Stomach smooth muscle (tissue), 2 donors: ENCODE measurements around the gene MGAT4A.

Experiments used
- H3K27ac ChIP-seq: one replicate; pipeline ENCODE4 v1.7.0; 2013; ENCODE audit warnings: mild to moderate bottlenecking, low read length, inconsistent platforms
- H3K27me3 ChIP-seq, 2 donors: one replicate each; pipeline ENCODE4 v1.7.0; 2013; ENCODE audit warnings: low read length in 2 of 2; ENCODE audit not compliant: insufficient read depth in 2 of 2, control insufficient read depth in 1 of 2
- H3K36me3 ChIP-seq, 2 donors: one replicate each; pipeline ENCODE4 v1.7.0; 2013; ENCODE audit warnings: low read length in 2 of 2; ENCODE audit not compliant: control insufficient read depth in 2 of 2, insufficient read depth in 2 of 2
- H3K4me1 ChIP-seq: one replicate; pipeline ENCODE4 v1.7.0; 2013; ENCODE audit warnings: low read length; ENCODE audit not compliant: control insufficient read depth, insufficient read depth
- H3K4me3 ChIP-seq, 2 donors: one replicate each; pipeline ENCODE4 v1.7.0; 2013; ENCODE audit warnings: low read length in 2 of 2
- H3K9ac ChIP-seq, 2 donors: one replicate each; pipeline ENCODE4 v1.7.0; 2013; ENCODE audit warnings: low read length in 2 of 2, mild to moderate bottlenecking in 1 of 2
- H3K9me3 ChIP-seq, 2 donors: one replicate each; pipeline ENCODE4 v1.7.0; 2013; ENCODE audit warnings: low read length in 2 of 2; ENCODE audit not compliant: control insufficient read depth in 2 of 2
- donor health status: healthy.
- donor health status: Pancreatic carcinoma.

MGAT4A gene

DNA sequence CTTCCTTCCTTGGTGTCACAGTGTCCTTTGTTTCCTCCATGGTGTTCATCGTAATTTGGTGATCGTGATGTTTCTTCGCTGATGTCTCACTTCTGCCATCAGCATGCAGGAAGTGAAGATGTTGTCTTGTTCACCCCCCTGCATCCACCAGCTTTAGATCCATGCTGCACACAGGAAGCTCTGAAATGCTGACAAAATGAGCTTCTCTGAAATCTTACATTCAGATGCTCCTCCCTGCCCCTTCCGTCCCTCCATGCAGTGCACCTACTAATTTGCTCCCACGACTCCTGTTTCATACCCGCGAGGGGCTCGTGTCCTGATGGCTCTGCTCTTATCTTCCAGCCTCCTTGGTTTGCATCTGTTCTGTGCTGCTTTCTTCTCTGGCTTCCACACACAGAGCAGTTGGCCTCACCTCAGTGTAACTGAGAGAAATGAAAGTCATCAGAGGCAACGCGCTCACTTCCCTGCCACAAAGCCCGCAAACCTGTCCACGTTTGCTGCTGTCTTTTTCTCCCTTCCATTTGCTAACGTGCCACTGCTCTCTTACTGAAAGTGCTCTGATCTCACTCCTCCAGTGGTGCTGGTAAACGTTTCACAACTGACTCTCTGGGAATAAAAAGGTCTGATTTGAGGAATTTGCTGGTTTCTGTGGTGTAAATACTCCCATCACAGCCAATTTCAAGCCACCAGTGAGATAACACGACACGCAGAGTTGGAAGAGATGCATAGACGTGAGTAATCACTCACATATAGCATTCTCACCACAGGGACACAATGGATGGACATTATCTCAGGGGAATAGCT lies 41.0 kb upstream of the MGAT4A start:
- H3K9me3 ChIP-seq, result no peaks in the 10 kb centered on the region
- H3K27me3 ChIP-seq, result no peaks in the 10 kb centered on the region
- peaks cover 12% of the 10 kb centered on the region for H3K4me1 ChIP-seq
- H3K4me3 ChIP-seq, result peak overlapping the region in 1 of 2 donors; percentile 22
- H3K27ac ChIP-seq, result no peak overlapping the region
- H3K36me3 ChIP-seq, result no peaks in the 10 kb centered on the region
- no peak overlapping the region for H3K9ac ChIP-seq

DNA sequence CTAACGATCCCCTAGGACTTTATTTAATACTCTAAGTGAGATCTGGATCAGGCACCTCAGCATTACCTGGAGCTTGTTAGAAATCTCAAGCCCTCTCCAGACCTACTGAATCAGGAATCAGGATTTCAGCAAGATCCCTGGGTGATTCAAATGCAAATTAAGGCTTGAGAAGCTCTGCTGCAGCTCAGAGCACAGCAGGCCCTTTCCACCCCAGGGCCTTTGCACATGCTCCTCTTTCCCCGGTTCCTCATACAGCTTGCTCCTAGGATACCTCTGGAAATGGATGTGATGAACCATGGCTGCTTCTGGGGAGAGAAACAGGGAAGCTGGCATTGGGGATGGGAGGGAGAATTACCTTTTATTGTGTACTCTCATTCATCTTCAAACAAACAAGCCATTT lies 40.3 kb upstream of the MGAT4A start:
- Histone ChIP-seq H3K9ac (no peak overlapping the region), H3K27ac (no peak overlapping the region), H3K4me3 (no peak overlapping the region)

DNA sequence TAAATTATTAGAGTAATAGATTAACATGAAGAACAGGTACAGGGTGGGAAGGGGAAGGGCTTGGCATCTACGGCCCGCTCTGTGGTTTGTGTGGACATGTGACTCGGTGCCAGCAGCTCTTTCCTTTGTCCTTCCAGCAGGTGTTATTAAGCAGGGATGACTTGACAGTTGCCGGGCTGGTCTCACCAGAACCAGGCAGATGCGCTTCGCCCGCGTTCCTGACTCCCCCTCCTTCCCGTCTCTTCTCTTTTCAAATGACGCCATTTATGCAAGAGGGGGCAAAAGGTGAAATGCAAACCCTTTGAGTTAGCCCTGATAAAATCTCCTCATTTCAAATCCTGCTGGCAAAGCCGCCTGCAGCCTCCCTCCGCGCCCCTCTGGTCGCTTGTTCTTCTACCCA lies 38.9 kb upstream of the MGAT4A start:
- H3K27me3 ChIP-seq, result no peaks in the 10 kb centered on the region
- no peaks in the 10 kb centered on the region for H3K9me3 ChIP-seq
- H3K4me1 ChIP-seq, result peaks cover 5% of the 10 kb centered on the region
- H3K36me3 ChIP-seq, result no peaks in the 10 kb centered on the region
- H3K9ac ChIP-seq, result no peak overlapping the region
- H3K4me3 ChIP-seq, result peak overlapping the region in 1 of 2 donors; percentile 28
- no peak overlapping the region for H3K27ac ChIP-seq

More for the DNA sequence above, 40.3 kb upstream of the MGAT4A start:
- Histone ChIP-seq H3K36me3 (no peaks in the 10 kb centered on the region), H3K27me3 (no peaks in the 10 kb centered on the region), H3K4me1 (peaks cover 12% of the 10 kb centered on the region), H3K9me3 (no peaks in the 10 kb centered on the region)

DNA sequence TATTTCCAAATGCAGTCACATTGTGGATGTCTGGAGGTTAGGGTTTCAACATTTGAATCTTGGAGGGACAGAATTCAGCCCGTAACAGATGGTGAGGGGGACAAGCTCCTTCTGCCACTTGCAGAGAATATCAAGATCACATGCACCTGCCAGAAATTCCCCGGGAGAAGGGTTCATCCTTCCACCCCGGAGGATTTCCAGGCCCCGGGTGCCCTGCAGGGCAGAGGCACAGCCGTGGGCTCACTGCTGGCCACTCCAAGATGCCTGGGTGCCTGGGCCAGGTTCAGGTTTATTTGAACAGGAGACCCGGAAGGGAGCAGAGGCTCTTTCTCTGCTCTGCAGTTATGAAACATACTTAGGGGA lies 38.2 kb upstream of the MGAT4A start:
- Histone ChIP-seq H3K4me1 (peaks cover 5% of the 10 kb centered on the region), H3K27ac (no peak overlapping the region), H3K9ac (no peak overlapping the region), H3K9me3 (no peaks in the 10 kb centered on the region), H3K27me3 (no peaks in the 10 kb centered on the region), H3K36me3 (no peaks in the 10 kb centered on the region), H3K4me3 (no peak overlapping the region)

DNA sequence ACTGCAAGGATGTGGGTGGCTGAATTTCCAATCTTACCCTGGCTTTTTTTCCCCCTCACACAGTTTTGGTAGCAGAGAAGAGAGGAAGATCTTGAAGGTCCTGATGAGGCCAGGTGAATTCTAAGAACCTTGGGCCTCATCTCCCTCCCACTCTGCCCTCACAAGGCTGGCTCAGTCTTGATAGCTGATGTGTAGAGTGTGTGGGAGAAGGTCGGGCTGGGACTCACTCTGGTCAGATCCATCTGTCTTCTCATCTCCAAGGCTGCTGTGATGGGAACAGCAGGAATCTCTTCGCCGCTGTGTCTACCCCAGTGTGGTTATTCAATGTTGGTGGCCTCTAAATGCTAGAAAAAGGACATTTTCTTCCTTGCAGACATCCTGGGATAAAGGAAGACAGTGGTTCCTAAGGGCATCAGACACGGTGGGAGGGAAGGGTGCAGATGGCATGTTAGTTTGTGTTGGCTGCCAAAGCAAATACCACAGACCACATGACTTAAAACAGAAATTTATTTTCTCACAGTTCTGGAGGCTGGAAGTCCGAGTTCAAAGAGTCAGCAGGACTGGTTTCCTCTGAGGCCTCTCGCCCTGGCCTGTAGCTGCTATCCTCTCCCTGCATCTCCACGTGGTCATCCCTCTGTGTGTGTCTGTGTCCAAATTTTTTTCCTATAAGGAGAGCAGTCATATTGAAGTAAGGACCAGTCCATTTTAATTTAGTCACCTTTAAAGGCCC lies 37.6 kb upstream of the MGAT4A start:
- H3K4me1 ChIP-seq, result peaks cover 5% of the 10 kb centered on the region
- H3K4me3 ChIP-seq, result no peak overlapping the region
- no peak overlapping the region for H3K27ac ChIP-seq
- no peaks in the 10 kb centered on the region for H3K9me3 ChIP-seq
- no peaks in the 10 kb centered on the region for H3K27me3 ChIP-seq
- H3K36me3 ChIP-seq, result no peaks in the 10 kb centered on the region
- H3K9ac ChIP-seq, result no peak overlapping the region

DNA sequence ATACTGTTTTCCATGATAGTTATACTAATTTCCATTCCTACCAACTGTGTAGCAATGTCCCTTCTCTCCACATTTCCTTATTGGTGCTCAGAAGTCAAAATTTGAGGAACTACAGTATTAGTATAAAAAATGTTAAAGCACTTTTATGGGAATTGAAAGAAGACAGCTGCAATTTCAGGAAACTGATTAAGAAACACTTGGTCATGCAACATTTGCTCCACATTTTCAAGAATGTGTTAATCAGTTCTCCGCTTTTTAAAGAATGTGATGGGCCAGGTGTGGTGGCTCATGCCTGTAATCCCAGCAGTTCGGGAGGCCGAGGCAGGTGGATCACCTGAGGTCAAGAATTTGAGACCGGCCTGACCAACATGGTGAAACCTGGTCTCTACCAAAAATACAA lies 33.6 kb upstream of the MGAT4A start:
- Histone ChIP-seq H3K9ac (no peak overlapping the region), H3K4me3 (no peak overlapping the region), H3K27me3 (no peaks in the 10 kb centered on the region), H3K36me3 (no peaks in the 10 kb centered on the region), H3K9me3 (no peaks in the 10 kb centered on the region), H3K4me1 (peaks cover 3% of the 10 kb centered on the region), H3K27ac (no peak overlapping the region)

DNA sequence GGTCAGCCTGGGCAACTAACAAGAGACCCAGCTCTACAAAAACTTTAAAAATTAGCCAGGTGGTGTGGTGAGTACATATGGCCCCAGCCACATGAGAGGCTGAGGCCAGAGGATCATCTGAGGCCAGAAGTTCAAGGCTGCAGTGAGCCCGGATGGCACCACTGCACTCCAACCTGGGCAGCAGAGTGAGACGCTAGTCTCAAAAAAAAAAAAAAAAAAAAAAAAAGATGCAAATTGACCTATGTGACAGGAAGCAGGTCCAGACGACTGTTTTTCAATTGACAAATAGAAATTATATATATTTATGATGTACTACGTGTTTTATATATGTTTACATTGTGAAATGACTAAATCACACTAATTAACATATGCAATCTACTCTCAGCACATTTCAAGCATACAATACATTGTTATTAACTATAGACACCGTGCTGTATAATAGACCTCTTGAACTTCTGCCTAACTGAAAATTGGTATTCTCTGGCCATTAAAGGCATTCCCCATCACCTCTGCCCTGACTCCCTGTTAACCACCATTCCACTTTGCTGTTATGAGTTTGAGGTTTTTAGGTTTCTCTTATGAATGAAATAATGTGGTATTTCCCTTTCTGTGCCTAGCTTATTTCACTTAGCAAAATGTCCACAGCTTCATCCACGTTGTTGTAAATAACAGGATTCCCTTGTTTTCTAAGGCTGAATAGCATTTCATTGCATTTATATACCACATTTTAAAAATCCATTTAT lies 32.4 kb upstream of the MGAT4A start:
- Histone ChIP-seq H3K27me3 (no peaks in the 10 kb centered on the region), H3K27ac (no peak overlapping the region), H3K9me3 (no peaks in the 10 kb centered on the region), H3K4me1 (no peaks in the 10 kb centered on the region), H3K4me3 (no peak overlapping the region), H3K9ac (no peak overlapping the region), H3K36me3 (no peaks in the 10 kb centered on the region)

DNA sequence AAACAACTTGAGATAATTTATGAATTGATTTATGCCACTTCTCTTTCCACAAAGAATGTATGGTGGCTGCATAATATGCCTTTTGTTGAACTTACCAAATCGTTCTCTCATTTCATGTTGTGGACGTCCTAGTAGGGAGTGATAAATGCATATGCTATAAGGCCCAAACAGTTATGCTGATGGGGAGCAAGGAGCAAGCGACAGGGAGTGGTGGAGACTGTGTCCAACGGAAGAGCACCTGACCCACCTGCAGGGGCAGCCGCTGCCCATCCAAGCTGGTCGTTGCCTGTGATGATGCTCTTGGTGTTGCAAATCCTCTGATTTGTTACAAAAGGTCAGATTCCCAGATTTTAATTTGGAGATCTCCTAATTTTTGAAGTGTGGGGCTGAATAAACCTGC lies 31.0 kb upstream of the MGAT4A start:
- Histone ChIP-seq H3K27me3 (no peaks in the 10 kb centered on the region), H3K9ac (no peak overlapping the region), H3K27ac (no peak overlapping the region), H3K4me1 (peaks cover 5% of the 10 kb centered on the region), H3K36me3 (no peaks in the 10 kb centered on the region), H3K4me3 (no peak overlapping the region), H3K9me3 (no peaks in the 10 kb centered on the region)

DNA sequence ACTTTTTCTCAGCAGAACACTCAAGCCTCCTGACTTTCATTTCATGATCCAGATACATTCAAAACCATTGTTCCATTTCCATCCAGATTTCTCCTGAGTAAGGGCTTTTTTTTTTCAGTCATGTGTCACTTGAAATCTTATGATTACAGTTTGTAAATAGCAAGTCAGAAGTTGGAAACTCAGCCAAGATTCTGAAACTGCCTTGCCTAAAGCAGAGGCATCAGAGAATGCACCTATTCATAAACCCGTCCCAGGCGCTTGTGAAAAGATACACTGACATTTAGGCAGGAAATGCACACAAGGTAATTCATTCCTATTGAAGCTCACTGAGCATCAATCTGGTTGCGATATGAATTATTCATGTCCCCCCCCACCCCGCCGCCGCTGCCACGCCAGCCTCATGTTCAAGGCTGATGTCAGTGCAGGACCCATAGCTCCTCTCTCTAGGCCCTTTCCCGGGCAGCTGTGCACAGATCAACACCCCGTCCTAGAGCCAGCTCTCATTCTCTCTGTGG lies 30.4 kb upstream of the MGAT4A start:
- H3K4me3 ChIP-seq, result no peak overlapping the region
- H3K4me1 ChIP-seq, result peaks cover 5% of the 10 kb centered on the region
- H3K9me3 ChIP-seq, result no peaks in the 10 kb centered on the region
- no peaks in the 10 kb centered on the region for H3K36me3 ChIP-seq
- H3K27me3 ChIP-seq, result no peaks in the 10 kb centered on the region
- no peak overlapping the region for H3K27ac ChIP-seq
- H3K9ac ChIP-seq, result no peak overlapping the region

DNA sequence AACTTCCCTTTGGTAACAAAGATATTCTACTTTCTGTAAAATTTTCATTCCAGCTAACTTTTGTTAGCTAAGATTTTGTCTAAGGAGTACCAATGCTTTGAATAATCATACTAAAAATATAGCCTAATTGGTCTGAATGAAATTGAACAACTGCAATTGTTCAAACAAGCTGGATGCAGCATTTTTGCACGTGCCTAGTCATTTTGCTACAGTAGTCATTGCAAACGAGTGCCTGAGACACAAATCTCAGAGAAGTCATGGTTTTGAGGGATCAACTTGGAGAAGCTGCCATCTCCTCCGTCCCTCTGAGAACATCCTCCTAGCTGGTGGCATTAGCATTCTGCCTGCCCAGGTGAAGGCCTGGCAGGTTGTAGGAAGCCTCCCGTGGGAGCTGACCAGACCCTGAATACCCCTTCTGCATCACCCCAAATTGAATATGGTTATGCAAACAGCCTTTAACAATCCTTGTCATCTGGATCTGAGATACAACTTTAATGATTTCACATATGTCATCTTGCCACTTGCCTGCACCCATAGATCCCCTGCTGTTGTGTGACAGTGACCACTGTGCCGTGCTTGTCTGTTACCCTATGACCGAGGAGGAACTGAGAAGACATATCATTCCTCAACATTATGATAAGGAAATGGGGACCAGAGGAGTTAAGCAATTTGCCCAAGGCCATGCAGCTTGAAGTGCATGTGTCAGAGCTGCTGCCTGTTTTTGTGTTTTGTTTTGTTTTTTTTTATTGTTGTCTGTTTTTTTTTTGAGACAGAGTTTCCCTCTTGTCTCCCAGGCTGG lies 29.1 kb upstream of the MGAT4A start:
- H3K36me3 ChIP-seq, result no peaks in the 10 kb centered on the region
- H3K27ac ChIP-seq, result no peak overlapping the region
- H3K27me3 ChIP-seq, result no peaks in the 10 kb centered on the region
- no peak overlapping the region for H3K9ac ChIP-seq
- H3K4me3 ChIP-seq, result no peak overlapping the region
- H3K9me3 ChIP-seq, result no peaks in the 10 kb centered on the region
- peaks cover 5% of the 10 kb centered on the region for H3K4me1 ChIP-seq
